GM18498 (cell line): ENCODE results near the gene ZNF609.
"Not testable (repeated sequence)": the region's sequence is repeated elsewhere in the genome, so short reads cannot be mapped to it uniquely, and the experiment has no call there.

Experiments used
- ATAC-seq: cut with Tn5 transposase; IDR thresholded peaks from one replicate; pipeline ENCODE4 v1.9.1; 2021; ENCODE audit warnings: mild to moderate bottlenecking, moderate library complexity; ENCODE audit not compliant: unreplicated experiment

The ZNF609 gene

GRCh38 chr15:64642875-64643274 lies 182.5 kb downstream of the ZNF609 start:
- no peak for ATAC-seq

DNA sequence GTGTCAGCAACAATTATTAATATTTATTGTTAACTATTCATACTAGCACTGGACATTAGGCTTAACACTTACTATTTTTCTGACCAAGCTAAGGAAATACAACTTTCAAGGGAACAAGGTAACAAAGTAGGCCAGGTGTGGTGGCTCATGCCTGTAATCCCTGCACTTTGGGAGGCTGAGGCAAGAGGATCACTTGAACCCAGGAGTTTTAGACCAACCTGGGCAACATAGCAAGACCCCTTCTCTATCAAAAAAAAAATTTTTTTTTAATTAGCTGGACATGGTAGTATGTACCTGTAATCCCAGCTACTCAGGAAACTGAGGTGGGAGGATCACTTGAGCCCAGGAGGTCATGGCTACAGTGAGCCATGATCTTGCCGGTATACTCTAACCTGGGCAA lies 183.3 kb downstream of the ZNF609 start:
- no peak for ATAC-seq

GRCh38 chr15:64644811-64645210 lies 184.4 kb downstream of the ZNF609 start:
- ATAC-seq: not testable (repeated sequence)

DNA sequence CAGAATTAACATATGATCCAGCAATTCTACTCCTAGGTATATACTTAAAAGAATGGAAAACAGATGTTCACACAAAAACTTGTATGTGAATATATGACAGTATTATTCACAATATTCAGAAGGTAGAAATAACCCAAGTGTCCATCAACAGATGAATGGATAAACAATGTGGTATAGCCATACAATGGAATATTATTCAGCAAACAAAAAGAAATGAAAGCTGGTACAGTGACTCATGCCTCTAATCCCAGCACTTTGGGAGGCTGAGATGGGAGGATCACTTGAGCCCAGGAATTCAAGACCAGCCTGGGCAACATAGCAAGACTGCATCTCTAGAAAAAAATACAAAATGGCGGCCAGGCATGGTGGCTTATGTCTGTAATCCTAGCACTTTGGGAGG lies 185.6 kb downstream of the ZNF609 start:
- no peak for ATAC-seq

- no peak for ATAC-seq
Observed at GRCh38 chr15:64647367-64647766, 187.0 kb downstream of the ZNF609 start.

DNA sequence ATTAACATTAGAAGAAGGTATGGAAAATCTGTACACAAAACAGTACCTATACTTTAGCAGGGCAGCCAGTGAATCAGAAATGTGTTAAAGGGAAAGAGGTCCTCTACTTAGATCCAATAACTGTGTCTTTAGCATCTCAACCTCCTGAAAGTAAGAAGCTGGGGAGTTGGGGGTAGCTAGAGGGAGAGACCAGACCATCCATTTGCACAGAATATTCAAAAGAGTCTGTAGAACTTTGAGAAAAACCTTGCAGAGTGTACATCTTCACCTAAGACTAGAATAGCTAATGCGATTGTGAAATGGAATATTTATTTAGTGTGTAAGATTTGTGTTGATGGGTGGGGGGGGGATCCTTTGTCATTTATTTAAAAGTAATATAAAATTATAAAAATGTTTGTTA lies 190.2 kb downstream of the ZNF609 start:
- ATAC-seq: no peak

- ATAC-seq: peak; percentile 83
Observed at GRCh38 chr15:64651601-64652191, 191.3 kb downstream of the ZNF609 start.

GRCh38 chr15:64653757-64654156 lies 193.4 kb downstream of the ZNF609 start:
- no peak for ATAC-seq

- no peak for ATAC-seq
Observed at GRCh38 chr15:64656508-64656907, 196.1 kb downstream of the ZNF609 start.

DNA sequence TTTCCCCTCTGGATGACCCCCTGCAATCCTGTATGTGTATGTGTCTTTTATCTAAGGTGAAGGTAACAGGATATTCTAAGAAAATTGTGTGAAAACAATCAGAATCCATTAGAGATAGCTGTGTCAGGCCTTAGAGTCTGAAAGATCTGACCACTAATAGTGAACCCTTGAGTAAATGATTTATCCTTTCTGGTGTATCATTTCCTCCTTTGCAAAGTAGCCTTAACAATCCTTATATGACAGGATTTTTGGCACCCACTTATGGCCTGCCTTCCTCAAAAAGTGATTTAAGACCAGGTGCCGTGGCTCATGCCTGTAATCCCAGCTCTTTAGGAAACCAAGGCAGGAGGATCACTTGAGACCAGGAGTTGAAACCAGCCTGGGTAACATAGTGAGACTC lies 204.8 kb downstream of the ZNF609 start:
- ATAC-seq: no peak

DNA sequence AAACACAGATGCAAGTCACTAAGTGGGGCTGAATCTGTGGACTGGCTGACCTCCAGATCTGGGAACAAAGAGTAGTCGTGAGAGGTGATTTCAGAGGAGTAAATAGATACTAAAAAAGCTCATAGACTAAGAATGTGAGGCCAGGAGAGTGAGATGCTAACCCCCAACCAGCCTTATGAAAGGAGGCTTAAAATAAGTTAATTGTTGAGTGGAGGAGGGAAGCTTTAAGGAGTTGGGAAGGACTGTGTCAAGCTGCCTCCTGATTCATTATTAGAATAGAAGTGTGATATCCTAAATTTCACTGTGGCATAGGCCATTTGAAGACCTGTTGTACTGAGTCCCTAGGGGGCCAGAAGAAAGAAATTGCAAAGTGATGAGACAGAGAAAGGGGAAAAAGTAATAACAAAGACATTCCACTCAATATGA lies 207.4 kb downstream of the ZNF609 start:
- no peak for ATAC-seq

DNA sequence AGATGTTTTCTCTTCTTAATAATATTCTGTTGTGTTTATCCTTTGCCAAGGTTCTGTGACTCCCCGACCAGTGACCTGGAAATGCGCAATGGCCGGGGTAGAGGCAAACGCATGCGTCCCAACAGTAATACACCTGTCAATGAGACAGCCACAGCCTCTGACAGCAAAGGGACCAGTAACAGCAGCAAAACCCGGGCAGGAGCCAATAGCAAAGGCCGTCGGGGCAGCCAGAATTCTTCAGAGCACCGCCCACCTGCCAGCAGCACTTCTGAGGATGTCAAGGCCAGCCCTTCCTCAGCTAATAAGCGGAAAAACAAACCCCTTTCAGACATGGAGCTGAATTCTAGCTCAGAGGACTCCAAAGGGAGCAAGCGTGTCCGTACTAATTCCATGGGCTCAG lies 213.5 kb downstream of the ZNF609 start:
- no peak for ATAC-seq

GRCh38 chr15:64678126-64678819 lies 217.9 kb downstream of the ZNF609 start:
- ATAC-seq: no peak

GRCh38 chr15:64680097-64680496 lies 219.7 kb downstream of the ZNF609 start:
- ATAC-seq: no peak

DNA sequence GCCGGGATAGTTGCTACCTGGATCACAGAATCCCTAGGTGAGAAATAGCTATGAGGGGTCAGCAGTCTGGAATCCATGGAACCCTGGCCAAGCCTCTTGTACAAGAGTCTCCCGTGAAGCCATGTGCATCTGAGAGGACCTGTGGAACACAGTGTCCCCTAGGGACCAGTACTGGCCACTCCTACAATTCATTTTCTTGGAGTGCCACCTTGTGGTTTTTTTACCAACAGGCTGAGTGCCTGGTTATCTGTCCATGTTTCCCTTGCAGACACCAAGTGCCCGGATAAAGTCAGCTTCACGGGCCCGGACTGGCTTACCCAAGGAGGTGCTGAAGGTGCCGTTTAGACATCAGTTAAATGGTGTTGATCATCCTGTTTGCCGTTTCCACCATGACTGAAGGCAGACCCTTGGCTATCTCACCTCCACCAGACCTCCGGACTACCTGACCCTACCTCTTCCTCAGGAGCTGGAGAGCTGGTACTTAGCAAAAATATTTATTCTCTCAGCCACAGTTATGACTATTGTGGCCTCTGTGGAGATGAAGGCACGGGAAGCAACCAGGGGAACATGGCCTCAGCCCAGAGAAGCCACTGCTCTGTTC lies 221.1 kb downstream of the ZNF609 start:
- no peak for ATAC-seq

- ATAC-seq: no peak
Observed at GRCh38 chr15:64682255-64682654, 221.9 kb downstream of the ZNF609 start.

GRCh38 chr15:64683378-64683777 lies 223.0 kb downstream of the ZNF609 start:
- ATAC-seq: no peak

DNA sequence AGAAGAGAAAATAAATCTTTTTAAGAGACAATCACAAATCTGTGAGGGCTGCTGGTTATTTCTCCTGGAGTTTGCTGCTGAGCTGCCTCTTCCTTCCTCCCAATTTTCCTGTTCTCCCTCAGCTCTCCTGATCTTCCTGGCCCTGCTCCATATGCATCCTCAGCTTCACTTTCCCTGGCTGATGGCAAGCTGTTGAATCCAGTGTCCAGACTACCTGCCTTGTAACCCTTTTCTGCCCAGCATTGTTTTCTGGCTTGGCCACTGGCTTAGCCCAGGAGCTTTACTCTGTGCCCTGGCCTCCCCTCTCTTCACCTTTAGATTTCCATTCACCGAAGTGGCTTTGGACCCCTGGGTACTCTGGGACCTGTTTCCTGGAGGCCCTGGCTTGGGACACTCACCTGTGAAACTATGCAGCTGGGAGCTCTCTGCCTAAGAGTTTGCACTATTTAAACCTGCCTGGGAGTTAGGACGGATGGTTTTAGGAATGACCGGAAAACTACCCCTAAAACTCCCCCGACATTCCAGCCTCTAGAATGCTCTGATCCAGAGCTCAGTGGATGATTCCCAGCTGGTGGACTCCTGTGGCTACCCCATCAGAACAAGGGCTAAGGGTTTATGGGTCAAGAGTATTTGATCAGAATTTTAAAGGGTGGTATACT lies 225.0 kb downstream of the ZNF609 start:
- no peak for ATAC-seq

DNA sequence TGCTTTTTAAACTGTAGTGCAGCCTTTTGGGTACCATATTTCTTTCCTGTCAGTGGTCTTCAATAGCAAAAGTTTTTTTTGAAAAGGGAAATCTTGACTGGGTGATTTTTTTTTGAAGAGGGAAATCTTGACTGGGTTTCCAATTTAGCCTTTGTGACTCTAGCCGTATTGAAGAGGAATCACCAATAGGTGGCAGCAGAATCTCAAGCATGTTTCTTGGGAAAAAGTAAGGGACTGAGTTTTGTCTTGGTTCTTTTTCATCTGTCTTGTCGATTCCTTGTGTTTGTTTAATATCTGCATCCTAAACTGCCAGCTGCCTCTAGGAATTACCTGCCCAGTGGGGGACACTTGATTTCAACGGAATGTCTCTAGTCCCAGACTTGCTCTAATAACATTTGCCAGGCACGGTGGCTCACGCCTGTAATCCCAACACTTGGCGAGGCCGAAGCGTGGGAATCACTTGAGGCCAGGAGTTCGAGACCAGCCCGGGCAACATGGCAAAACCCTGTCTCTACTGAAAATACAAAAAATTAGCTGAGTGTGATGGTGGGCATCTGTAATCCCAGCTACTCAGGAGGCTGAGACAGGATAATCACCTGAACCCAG lies 225.9 kb downstream of the ZNF609 start:
- ATAC-seq: no peak

DNA sequence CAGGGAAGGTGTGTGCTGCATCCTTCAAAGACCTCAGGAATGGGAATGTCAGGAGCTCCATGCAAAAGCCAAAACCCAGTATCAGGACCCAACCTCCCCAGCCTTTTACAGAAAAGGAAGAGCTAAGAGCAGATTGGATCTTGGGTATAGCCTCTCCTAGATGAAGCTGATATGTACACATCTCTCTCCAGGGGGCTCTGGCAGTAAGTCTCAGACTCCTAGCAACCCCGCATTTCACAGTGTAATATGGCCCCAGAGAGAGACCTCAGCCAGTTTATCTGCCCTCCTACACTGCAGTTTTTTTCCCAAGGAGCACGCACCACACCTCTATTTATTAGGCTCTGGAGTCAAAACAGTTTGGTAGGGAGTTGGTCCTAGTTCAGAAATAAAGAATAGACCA lies 226.8 kb downstream of the ZNF609 start:
- no peak for ATAC-seq

DNA sequence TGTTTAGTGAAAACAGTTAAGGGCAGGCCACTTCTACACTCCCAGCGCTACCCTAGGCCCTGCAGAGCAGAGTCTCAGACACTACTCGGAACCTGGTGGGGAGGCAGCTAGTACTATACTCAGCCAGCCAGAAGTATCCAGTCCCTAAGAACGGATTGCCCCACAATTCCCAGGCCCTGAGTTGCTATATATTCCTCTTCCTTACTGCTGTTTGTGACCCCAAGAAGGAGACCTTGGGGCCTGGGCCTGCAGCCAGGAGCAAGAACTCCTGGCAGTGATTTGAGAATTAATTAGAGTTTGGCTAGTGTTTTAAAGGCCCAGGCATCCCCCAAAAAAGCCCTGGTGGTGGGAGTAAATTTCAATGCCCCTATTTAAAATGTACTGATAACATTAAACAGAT lies 227.3 kb downstream of the ZNF609 start:
- ATAC-seq: no peak

DNA sequence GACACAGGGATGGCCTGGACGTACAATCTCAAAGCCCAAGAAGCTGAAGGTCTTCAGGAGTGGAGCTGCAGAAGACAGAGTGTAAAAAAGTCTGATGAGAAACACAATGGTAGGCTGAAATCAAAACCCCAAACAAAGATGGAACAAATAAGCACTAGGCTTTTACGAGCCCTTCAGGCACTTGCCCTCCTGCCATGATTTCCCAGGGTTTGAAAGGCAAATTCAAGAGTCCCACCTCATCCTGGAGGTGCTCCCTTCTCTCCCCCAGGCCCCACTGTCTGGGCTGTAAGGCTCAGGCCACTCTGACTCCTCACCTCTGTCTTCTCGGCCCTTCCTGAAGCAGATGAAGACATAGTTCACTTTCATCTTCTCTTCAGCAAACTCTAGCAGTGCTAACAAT lies 228.4 kb downstream of the ZNF609 start:
- no peak for ATAC-seq
